ENCODE results near the gene ACSL1.
A peak's percentile ranks its signal among the peaks of the same experiment; 100 is the strongest.

The ACSL1 gene

GRCh38 chr4:184712322-184712721, 113.4 kb downstream of the ACSL1 start:
- DNase-seq, result no peak

- peak; percentile 25 for DNase-seq
Measured at GRCh38 chr4:184706453-184706852, 119.3 kb downstream of the ACSL1 start.

- peak; percentile 62 for DNase-seq
Measured at GRCh38 chr4:184705692-184706091, 120.1 kb downstream of the ACSL1 start.
